Keratinocyte (primary cell): Measurements from ENCODE around the gene SCML2.

ENCODE experiments used
- CTCF ChIP-seq, 3 experiments: IDR thresholded peaks in 1 of 3; conservative IDR thresholded peaks in 1 of 3; optimal IDR thresholded peaks in 1 of 3; 2 replicates in 2 of 3; 3 replicates in 1 of 3; pipeline versions ENCODE3 to v1.5.1; 2011; ENCODE audit warnings: low read length in 3 of 3, mild to moderate bottlenecking in 3 of 3, moderate library complexity in 2 of 3, control low read depth in 1 of 3, inconsistent platforms in 1 of 3; ENCODE audit not compliant: insufficient read depth in 2 of 3; ENCODE audit errors: extremely low read depth in 1 of 3
- EZH2 ChIP-seq: IDR thresholded peaks from one replicate; pipeline ENCODE4 v1.6.1; 2012; ENCODE audit warnings: inconsistent platforms, mild to moderate bottlenecking, low read length, moderate library complexity

DNA sequence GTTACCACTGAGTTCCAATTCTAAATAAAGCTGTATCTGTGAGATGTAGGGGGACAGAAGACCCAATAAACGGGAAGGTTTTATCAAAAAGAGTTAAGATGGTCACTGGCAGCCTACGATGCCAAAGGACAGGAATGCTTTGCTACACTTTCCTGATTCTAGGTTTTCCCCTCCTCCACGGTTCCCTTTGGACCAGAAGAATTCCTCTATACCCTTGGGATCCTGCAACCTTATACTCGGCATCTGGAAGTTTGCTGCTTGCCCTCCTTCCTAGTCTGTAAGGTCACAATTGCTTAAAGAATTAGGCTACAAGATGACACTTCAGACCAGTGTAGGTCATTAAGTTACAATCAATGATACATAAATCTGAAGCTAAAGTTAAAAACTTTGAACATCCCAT is 64.3 kb downstream of the SCML2 start:
- no peak for TF ChIP-seq CTCF (optimal IDR thresholded peaks at IDR 0.05 in 1 of 3, IDR thresholded peaks at IDR 0.05 in 1 of 3, conservative IDR thresholded peaks at IDR 0.05 in 1 of 3; ENCODE audit: extremely low read depth in 1 of 3, insufficient read depth in 2 of 3, low read length in 3 of 3)
- no peak for TF ChIP-seq EZH2
